CD4-positive, alpha-beta T cell (primary cell): ENCODE measurements around the gene ATF4. TPM values are rescaled to one million over a fixed set of nuclear protein-coding genes. Genes with fewer than 3 reads are reported as not detected.
A peak's percentile ranks its signal among the peaks of the same experiment; 100 is the strongest.

Experiments used
- ATAC-seq: fragments of 200-7000 bp; cut with Tn5 transposase; one replicate; pipeline ENCODE4 v1.10.0; 2022; ENCODE audit warnings: mild to moderate bottlenecking; ENCODE audit not compliant: poor library complexity
- CTCF ChIA-PET: fragments of 350-600 bp; sonication (Branson Sonifier 250); formaldehyde crosslinking; loops from one replicate; lab custom pipeline; 2021; ENCODE audit warnings: antibody characterized with exemption, inconsistent platforms; lab: Charles Lee
- POLR2A ChIA-PET: fragments of 350-600 bp; sonication (Branson Sonifier 250); formaldehyde crosslinking; loops from one replicate; lab custom pipeline; 2021; ENCODE audit warnings: antibody characterized with exemption, inconsistent platforms; lab: Charles Lee
- DNase-seq, 14 experiments: peaks; one replicate each; pipeline ENCODE4 v3.0.0-alpha.2; 2013 to 2020; ENCODE audit warnings: mixed read lengths in 2 of 14
- H3K27ac ChIP-seq, 2 donors: one replicate each; pipeline versions ENCODE4 v1.5.1 to v1.7.0; 2013; ENCODE audit warnings: low read length in 2 of 2, low read depth in 1 of 2, mild to moderate bottlenecking in 1 of 2
- H3K27me3 ChIP-seq, 2 experiments: 1 replicate in 1 of 2; 2 replicates in 1 of 2; pipeline versions ENCODE4 v1.6.1 to v1.7.0; 2013; ENCODE audit warnings: low read length in 2 of 2, control low read depth in 1 of 2, mild to moderate bottlenecking in 1 of 2, moderate library complexity in 1 of 2; ENCODE audit not compliant: insufficient read depth in 2 of 2, control insufficient read depth in 1 of 2
- H3K36me3 ChIP-seq: one replicate; pipeline ENCODE4 v1.6.1; 2013; ENCODE audit warnings: low read length, control low read depth; ENCODE audit not compliant: insufficient read depth
- H3K4me1 ChIP-seq: one replicate; pipeline ENCODE4 v1.6.1; 2013; ENCODE audit warnings: low read length, control low read depth; ENCODE audit not compliant: insufficient read depth
- H3K4me3 ChIP-seq: one replicate; pipeline ENCODE4 v1.5.1; 2013; ENCODE audit warnings: mild to moderate bottlenecking, low read length, moderate library complexity
- H3K9me3 ChIP-seq, 2 experiments: 1 replicate in 1 of 2; 2 replicates in 1 of 2; pipeline versions ENCODE4 v1.6.1 to v1.7.0; 2013; ENCODE audit warnings: low read length in 2 of 2, mild to moderate bottlenecking in 2 of 2, control low read depth in 1 of 2, moderate library complexity in 1 of 2; ENCODE audit not compliant: control insufficient read depth in 1 of 2, insufficient read depth in 1 of 2
- H3K27ac Mint-ChIP-seq: one replicate; pipeline ENCODE4 v1.8.0; 2020; ENCODE audit warnings: mixed read lengths
- H3K27me3 Mint-ChIP-seq: one replicate; pipeline ENCODE4 v1.8.0; 2021; ENCODE audit warnings: mixed read lengths
- H3K36me3 Mint-ChIP-seq: one replicate; pipeline ENCODE4 v1.8.0; 2021; ENCODE audit warnings: low read depth, mixed read lengths
- H3K4me1 Mint-ChIP-seq: one replicate; pipeline ENCODE4 v1.8.0; 2021; ENCODE audit warnings: low read depth, mixed read lengths
- H3K4me3 Mint-ChIP-seq: one replicate; pipeline ENCODE4 v1.8.0; 2020; ENCODE audit warnings: mild to moderate bottlenecking, mixed read lengths
- H3K9me3 Mint-ChIP-seq: one replicate; pipeline ENCODE4 v1.8.0; 2020; ENCODE audit warnings: mixed read lengths
- CTCF ChIP-seq: fragments of 200-600 bp; IDR thresholded peaks from one replicate; pipeline ENCODE4 v1.8.0; 2022; ENCODE audit warnings: antibody characterized with exemption, mild to moderate bottlenecking
- intact Hi-C, 2 experiments: fragments of 100-400 bp; cut with DNase I in 1 of 2; cut with micrococcal nuclease in 1 of 2; formaldehyde crosslinking; loops; one replicate each; pipeline versions ENCODE4 v1.15.1 to v1.9.0; 2023 to 2025; cut with DNase I, micrococcal nuclease
- total RNA-seq, 174 experiments: library from RNA in 2 of 174; stranded (reverse) in 2 of 174; gene quantifications; one replicate each; pipeline ENCODE4 v1.2.3 and lab custom pipeline; 2021 to 2026

ATF4 gene
- total RNA-seq, 2 experiments from 2014 or later = 358 to 365 TPM

GRCh38 chr22:39534591-39535356, 14.4 kb downstream of the ATF4 start:
- ATAC-seq (no peak), DNase-seq (peak; percentile 72 to 88 (median 76))
- Histone ChIP-seq H3K27ac (no peak overlapping the region), H3K4me3 (no peak overlapping the region), H3K9me3 (no peaks in the 10 kb centered on the region), H3K4me1 (peaks cover 44% of the 10 kb centered on the region), H3K36me3 (peaks cover 14% of the 10 kb centered on the region), H3K27me3 (no peaks in the 10 kb centered on the region)
- no peak overlapping the region for H3K27ac Mint-ChIP-seq
- peaks cover 29% of the 10 kb centered on the region for H3K36me3 Mint-ChIP-seq
- H3K4me3 Mint-ChIP-seq = no peak overlapping the region
- TF ChIP-seq CTCF = peak; percentile 93
- POLR2A ChIA-PET = interaction anchor here (1.1 to 4.7 kb wide), 7 partner anchors 12 to 510 kb away, joined by 3 to 35 read pairs (median 4); partner anchors contain the start of genes ATF4, FAM83F and RPL3
- CTCF ChIA-PET = interaction anchor here (0.8 to 2.2 kb wide), 15 partner anchors 10 to 813 kb away, joined by 3 to 43 read pairs (median 3); partner anchors contain the start of gene ATF4
- no peaks in the 10 kb centered on the region for H3K27me3 Mint-ChIP-seq
- H3K9me3 Mint-ChIP-seq = no peaks in the 10 kb centered on the region
- intact Hi-C loops = loop anchor here (1.0 to 10.0 kb wide), 12 partner anchors 88 to 1103 kb away; partner anchors contain the start of genes TNRC6B (in 2 of the 2), ADSL (in 1 of the 2), CBX7 (in 1 of the 2) and GRAP2 (in 1 of the 2)
- peaks cover 40% of the 10 kb centered on the region for H3K4me1 Mint-ChIP-seq

- no peak overlapping the region for H3K4me3 ChIP-seq
- intact Hi-C loops = loop anchor here (1.0 to 10.0 kb wide), 6 partner anchors 87 to 639 kb away; partner anchors contain the start of gene TNRC6B (in 2 of the 2)
- H3K36me3 ChIP-seq = peaks cover 8% of the 10 kb centered on the region
- H3K27ac ChIP-seq = no peak overlapping the region
- ATAC-seq (no peak), DNase-seq (peak in 1 of 14 experiments; percentile 49)
- H3K9me3 ChIP-seq = no peaks in the 10 kb centered on the region
- TF ChIP-seq CTCF = no peak
- no peak overlapping the region for H3K4me3 Mint-ChIP-seq
- ChIA-PET CTCF (interaction anchor here (0.9 to 2.2 kb wide), 13 partner anchors 10 to 813 kb away, joined by 3 to 43 read pairs (median 4); partner anchors contain the start of gene ATF4), POLR2A (interaction anchor here (0.6 to 4.7 kb wide), 4 partner anchors 155 to 509 kb away, joined by 3 to 35 read pairs (median 7); partner anchors contain the start of gene FAM83F)
- peaks cover 23% of the 10 kb centered on the region for H3K36me3 Mint-ChIP-seq
- H3K27ac Mint-ChIP-seq = no peak overlapping the region
- no peaks in the 10 kb centered on the region for H3K27me3 ChIP-seq
- H3K9me3 Mint-ChIP-seq = no peaks in the 10 kb centered on the region
- peaks cover 38% of the 10 kb centered on the region for H3K4me1 ChIP-seq
- H3K27me3 Mint-ChIP-seq = no peaks in the 10 kb centered on the region
- H3K4me1 Mint-ChIP-seq = peaks cover 35% of the 10 kb centered on the region
Measured at GRCh38 chr22:39535357-39535725, 15.0 kb downstream of the ATF4 start.

GRCh38 chr22:39535831-39536449, 15.6 kb downstream of the ATF4 start:
- ATAC-seq = no peak
- Mint-ChIP-seq H3K27ac (no peak overlapping the region), H3K9me3 (no peaks in the 10 kb centered on the region), H3K27me3 (no peaks in the 10 kb centered on the region), H3K4me3 (no peak overlapping the region), H3K4me1 (peaks cover 29% of the 10 kb centered on the region), H3K36me3 (peaks cover 18% of the 10 kb centered on the region)
- H3K4me3 ChIP-seq = no peak overlapping the region
- no peaks in the 10 kb centered on the region for H3K27me3 ChIP-seq
- intact Hi-C loops = loop anchor here (1.0 to 10.0 kb wide), 6 partner anchors 86 to 639 kb away; partner anchors contain the start of gene TNRC6B (in 2 of the 2)
- H3K36me3 ChIP-seq = peaks cover 3% of the 10 kb centered on the region
- peaks cover 32% of the 10 kb centered on the region for H3K4me1 ChIP-seq
- H3K27ac ChIP-seq = no peak overlapping the region
- POLR2A ChIA-PET = interaction anchor here (0.6 to 4.7 kb wide), 3 partner anchors 154 to 509 kb away, joined by 3 to 35 read pairs (median 4); partner anchors contain the start of gene FAM83F
- CTCF ChIA-PET = no interaction called here
- no peak for TF ChIP-seq CTCF
- DNase-seq = peak in 1 of 14 experiments; percentile 29
- no peaks in the 10 kb centered on the region for H3K9me3 ChIP-seq
